Suppressor macrophage (primary cell): ENCODE measurements around the gene SIRT6.
"Not testable (repeated sequence)": the region's sequence is repeated elsewhere in the genome, so short reads cannot be mapped to it uniquely, and the experiment has no call there.

Experiments
- DNase-seq, 4 experiments: peaks; one replicate each; pipeline ENCODE4 v3.0.0-alpha.2; 2020 to 2022

Gene SIRT6

GRCh38 chr19:4174213-4174894, 8.0 kb downstream of the SIRT6 start:
- no peak for DNase-seq

- no peak for DNase-seq
These were observed 8.7 kb downstream of the SIRT6 start for GRCh38 chr19:4173479-4174212.

- peak; percentile 48 to 81 (median 64) for DNase-seq
These were observed 9.4 kb downstream of the SIRT6 start for GRCh38 chr19:4172861-4173473.

GRCh38 chr19:4171676-4172075, 10.7 kb downstream of the SIRT6 start:
- DNase-seq = no peak

GRCh38 chr19:4164262-4164661, 18.1 kb downstream of the SIRT6 start:
- DNase-seq = no peak

- DNase-seq = no peak
These were observed 20.8 kb downstream of the SIRT6 start for GRCh38 chr19:4161415-4162077.

- not testable (repeated sequence) for DNase-seq
These were observed 24.4 kb downstream of the SIRT6 start for GRCh38 chr19:4157971-4158370.

- no peak for DNase-seq
These were observed 25.2 kb downstream of the SIRT6 start for GRCh38 chr19:4157164-4157563.

- DNase-seq = no peak
These were observed 27.6 kb downstream of the SIRT6 start for GRCh38 chr19:4154571-4155312.

- no peak for DNase-seq
These were observed 29.9 kb downstream of the SIRT6 start for GRCh38 chr19:4152241-4152998.

- no peak for DNase-seq
These were observed 30.7 kb downstream of the SIRT6 start for GRCh38 chr19:4151623-4152022.

GRCh38 chr19:4149518-4150288, 32.7 kb downstream of the SIRT6 start:
- DNase-seq = no peak

- peak in 1 of 4 experiments; percentile 28 for DNase-seq
These were observed 37.6 kb downstream of the SIRT6 start for GRCh38 chr19:4144666-4145249.

GRCh38 chr19:4142916-4143315, 39.4 kb downstream of the SIRT6 start:
- DNase-seq = not testable (repeated sequence)

GRCh38 chr19:4140237-4140711, 42.1 kb downstream of the SIRT6 start:
- peak; percentile 56 to 82 (median 70) for DNase-seq

- DNase-seq = peak; percentile 77 to 87 (median 84)
These were observed 42.6 kb downstream of the SIRT6 start for GRCh38 chr19:4139614-4140236.

GRCh38 chr19:4138445-4138844, 43.9 kb downstream of the SIRT6 start:
- DNase-seq = no peak

- DNase-seq = no peak
These were observed 45.7 kb downstream of the SIRT6 start for GRCh38 chr19:4136680-4137088.

- peak in 1 of 4 experiments; percentile 35 for DNase-seq
These were observed 47.0 kb downstream of the SIRT6 start for GRCh38 chr19:4135386-4135785.

- no peak for DNase-seq
These were observed 48.0 kb downstream of the SIRT6 start for GRCh38 chr19:4134351-4134750.
